HEK293 (cell line): ENCODE results near the gene METTL26.

Experiments
- CTCF ChIA-PET: fragments of 350-600 bp; formaldehyde crosslinking; extraction: SDS; loops from one replicate; lab custom pipeline; 2021; ENCODE audit warnings: antibody characterized with exemption; lab: Yijun Ruan, JAX
- POLR2A ChIA-PET: fragments of 300-600 bp; formaldehyde crosslinking; extraction: SDS; loops from one replicate; lab custom pipeline; 2020; ENCODE audit warnings: antibody characterized with exemption, inconsistent platforms; lab: Yijun Ruan, JAX
- H3K27ac ChIP-seq: fragments of 200-500 bp; sonication (Bioruptor generic); 2 replicates; pipeline ENCODE4 v1.5.1; 2014; ENCODE audit warnings: low read depth, low read length, control low read depth, inconsistent platforms; ENCODE audit errors: extremely low read depth
- H3K36me3 ChIP-seq, 2 experiments: fragments of 200-500 bp in 1 of 2; sonication (Bioruptor generic) in 1 of 2; 1 replicate in 1 of 2; 2 replicates in 1 of 2; pipeline ENCODE4 v1.5.1; 2014 to 2017; ENCODE audit warnings: inconsistent platforms in 2 of 2, low read length in 2 of 2; ENCODE audit not compliant: control insufficient read depth in 2 of 2, insufficient read depth in 1 of 2
- H3K4me1 ChIP-seq: fragments of 200-500 bp; sonication (Bioruptor generic); 2 replicates; pipeline ENCODE4 v1.5.1; 2014; ENCODE audit warnings: mild to moderate bottlenecking, low read length, inconsistent platforms; ENCODE audit not compliant: control insufficient read depth, insufficient read depth
- H3K4me3 ChIP-seq: 2 replicates; pipeline ENCODE4 v1.5.1; 2011; ENCODE audit warnings: low read depth, mild to moderate bottlenecking, control low read depth, low read length, moderate library complexity
- H3K9me3 ChIP-seq: fragments of 200-500 bp; sonication (Bioruptor generic); 2 replicates; pipeline ENCODE4 v1.5.1; 2014; ENCODE audit warnings: low read depth, low read length, inconsistent platforms; ENCODE audit not compliant: control insufficient read depth, insufficient read depth
- EGR2 ChIP-seq: fragments of 450-650 bp; formaldehyde crosslinking; IDR thresholded peaks from 2 replicates; pipeline ENCODE4 v1.5.1; 2016; ENCODE audit warnings: low read depth, missing biosample characterization, missing genetic modification characterization
- HIC1 ChIP-seq: fragments of 450-650 bp; formaldehyde crosslinking; IDR thresholded peaks from 2 replicates; pipeline ENCODE4 v1.5.1; 2016; ENCODE audit warnings: missing biosample characterization, missing genetic modification characterization
- HOXA7 ChIP-seq: sonication (generic); formaldehyde crosslinking; IDR thresholded peaks from 2 replicates; pipeline ENCODE4 v1.8.1; 2022; ENCODE audit warnings: missing genetic modification reagents, borderline replicate concordance
- KLF1 ChIP-seq: fragments of 450-650 bp; formaldehyde crosslinking; IDR thresholded peaks from 2 replicates; pipeline ENCODE4 v1.5.1; 2016; ENCODE audit warnings: missing biosample characterization, missing genetic modification characterization
- KLF7 ChIP-seq: fragments of 450-650 bp; formaldehyde crosslinking; IDR thresholded peaks from 2 replicates; pipeline ENCODE4 v1.5.1; 2016; ENCODE audit warnings: missing biosample characterization, missing genetic modification characterization, borderline replicate concordance
- PRDM1 ChIP-seq: fragments of 450-650 bp; formaldehyde crosslinking; IDR thresholded peaks from 2 replicates; pipeline ENCODE4; 2016; ENCODE audit warnings: missing biosample characterization, missing genetic modification characterization
- SP2 ChIP-seq: fragments of 450-650 bp; formaldehyde crosslinking; IDR thresholded peaks from 2 replicates; pipeline ENCODE4 v1.5.1; 2016; ENCODE audit warnings: missing biosample characterization, missing genetic modification characterization
- ZFHX2 ChIP-seq: fragments of 450-650 bp; formaldehyde crosslinking; conservative IDR thresholded peaks from 2 replicates; pipeline ENCODE4 v1.5.1; 2016; ENCODE audit warnings: missing biosample characterization, missing genetic modification characterization
- ZFP69B ChIP-seq: fragments of 450-650 bp; formaldehyde crosslinking; IDR thresholded peaks from 2 replicates; pipeline ENCODE4 v1.5.1; 2016; ENCODE audit warnings: missing biosample characterization, missing genetic modification characterization
- ZNF146 ChIP-seq: fragments of 450-650 bp; formaldehyde crosslinking; IDR thresholded peaks from 2 replicates; pipeline ENCODE4 v1.5.1; 2016; ENCODE audit warnings: missing biosample characterization, missing genetic modification characterization
- ZNF24 ChIP-seq: fragments of 450-650 bp; formaldehyde crosslinking; IDR thresholded peaks from 2 replicates; pipeline ENCODE4 v1.5.1; 2016; ENCODE audit warnings: missing biosample characterization, missing genetic modification characterization
- ZNF341 ChIP-seq: fragments of 450-650 bp; formaldehyde crosslinking; IDR thresholded peaks from 2 replicates; pipeline ENCODE4; 2016; ENCODE audit warnings: low read depth, missing biosample characterization, missing genetic modification characterization
- ZNF449 ChIP-seq: fragments of 450-650 bp; formaldehyde crosslinking; IDR thresholded peaks from 2 replicates; pipeline ENCODE4 v1.5.1; 2017; ENCODE audit warnings: missing biosample characterization, mild to moderate bottlenecking, missing genetic modification characterization, moderate library complexity
- ZNF600 ChIP-seq: fragments of 450-650 bp; formaldehyde crosslinking; IDR thresholded peaks from 2 replicates; pipeline ENCODE4 v1.5.1; 2016; ENCODE audit warnings: missing biosample characterization, missing genetic modification characterization
- ZNF626 ChIP-seq: fragments of 450-650 bp; sonication (Bioruptor Pico); formaldehyde crosslinking; IDR thresholded peaks from 2 replicates; pipeline ENCODE4 v1.5.1; 2018; ENCODE audit warnings: missing biosample characterization, missing genetic modification characterization, inconsistent platforms
- ZNF654 ChIP-seq: fragments of 450-650 bp; formaldehyde crosslinking; IDR thresholded peaks from 2 replicates; pipeline ENCODE4 v1.5.1; 2016; ENCODE audit warnings: low read depth, missing biosample characterization, missing genetic modification characterization
- ZNF660 ChIP-seq: fragments of 450-650 bp; IDR thresholded peaks from 2 replicates; pipeline ENCODE4 v1.5.1; 2018; ENCODE audit warnings: missing biosample characterization, mild to moderate bottlenecking, missing genetic modification characterization
- ZNF707 ChIP-seq: fragments of 450-650 bp; formaldehyde crosslinking; IDR thresholded peaks from 2 replicates; pipeline ENCODE4 v1.5.1; 2016; ENCODE audit warnings: missing biosample characterization, missing genetic modification characterization
- ZSCAN30 ChIP-seq: fragments of 450-650 bp; IDR thresholded peaks from 2 replicates; pipeline ENCODE4 v1.5.1; 2018; ENCODE audit warnings: missing biosample characterization, mild to moderate bottlenecking, missing genetic modification characterization, moderate library complexity

Gene METTL26

GRCh38 chr16:615122-615521 lies 21.0 kb downstream of the METTL26 start:
- ChIA-PET CTCF (no interaction called here), POLR2A (no interaction called here)
- Histone ChIP-seq H3K4me3 (no peak overlapping the region), H3K4me1 (no peaks in the 10 kb centered on the region), H3K27ac (no peak overlapping the region), H3K36me3 (peaks cover 0 to 3% of the 10 kb centered on the region in 2 experiments; a peak in 1 of 3 replicates)
- TF ChIP-seq EGR2 (tag by site-specific recombination) (peak; percentile 70; the same call in 1 of the 2 replicates), ZFHX2 (tag by site-specific recombination) (peak; percentile 51), HOXA7 (CRISPR knock-in tag) (no peak), PRDM1 (tag by site-specific recombination) (no peak), ZNF660 (tag by site-specific recombination) (no peak), ZNF707 (no peak), ZFP69B (no peak)
- TF ChIP-seq, all 188 proteins: peak for 2
- no peaks in the 10 kb centered on the region for H3K9me3 ChIP-seq

- no peak overlapping the region for H3K4me3 ChIP-seq
- CTCF ChIA-PET: interaction anchor here (0.7 to 2.0 kb wide), 3 partner anchors 10 to 515 kb away, joined by 4 to 8 read pairs (median 4); no protein-coding TSS in a partner anchor
Measured at GRCh38 chr16:610513-611381, 25.4 kb downstream of the METTL26 start.

GRCh38 chr16:609984-610383 lies 26.1 kb downstream of the METTL26 start:
- CTCF ChIA-PET: interaction anchor here (0.9 to 2.0 kb wide), 3 partner anchors 9 to 33 kb away, joined by 4 to 8 read pairs (median 4); no protein-coding TSS in a partner anchor
- Histone ChIP-seq H3K9me3 (no peaks in the 10 kb centered on the region), H3K36me3 (peaks cover 0 to 3% of the 10 kb centered on the region in 2 experiments; a peak in 1 of 3 replicates), H3K4me3 (no peak overlapping the region), H3K27ac (no peak overlapping the region), H3K4me1 (no peaks in the 10 kb centered on the region)
- POLR2A ChIA-PET: no interaction called here
- TF ChIP-seq KLF7 (tag by site-specific recombination): no peak

More at GRCh38 chr16:610513-611381, 25.4 kb downstream of the METTL26 start:
- POLR2A ChIA-PET: no interaction called here
- Histone ChIP-seq H3K9me3 (no peaks in the 10 kb centered on the region), H3K27ac (no peak overlapping the region), H3K4me1 (no peaks in the 10 kb centered on the region)
- TF ChIP-seq ZNF654 (tag by site-specific recombination) (peak; percentile 36; the same call in 1 of the 2 replicates), ZNF626 (tag by site-specific recombination) (no peak), ZNF341 (peak; percentile 16; the same call in 1 of the 2 replicates)
- TF ChIP-seq, all 188 proteins: peak for 2
- peaks cover 0 to 3% of the 10 kb centered on the region in 2 experiments; a peak in 1 of 3 replicates for H3K36me3 ChIP-seq

GRCh38 chr16:609316-609715 lies 26.8 kb downstream of the METTL26 start:
- CTCF ChIA-PET: interaction anchor here (0.7 to 2.0 kb wide), 4 partner anchors 9 to 1418 kb away, joined by 4 to 8 read pairs (median 4); no protein-coding TSS in a partner anchor
- peaks cover 0 to 3% of the 10 kb centered on the region in 2 experiments; a peak in 1 of 3 replicates for H3K36me3 ChIP-seq
- POLR2A ChIA-PET: interaction anchor here (1.2 kb wide), 1 partner anchor 24 kb away, joined by 3 read pairs; no protein-coding TSS in a partner anchor
- no peak overlapping the region for H3K27ac ChIP-seq
- no peak overlapping the region for H3K4me3 ChIP-seq
- H3K4me1 ChIP-seq: no peaks in the 10 kb centered on the region
- H3K9me3 ChIP-seq: no peaks in the 10 kb centered on the region
- TF ChIP-seq HIC1 (tag by site-specific recombination) (no peak), ZFHX2 (tag by site-specific recombination) (no peak), ZNF146 (tag by site-specific recombination) (no peak), KLF1 (no peak), SP2 (tag by site-specific recombination) (no peak), ZNF600 (no peak), ZNF24 (tag by site-specific recombination) (no peak), ZSCAN30 (tag by site-specific recombination) (no peak), ZNF449 (tag by site-specific recombination) (no peak)
